Raji (cell line): ENCODE measurements around the gene STARD5.

Source experiments
- POLR2A ChIP-seq: IDR thresholded peaks from 2 replicates; pipeline ENCODE4 v1.6.1; 2011; ENCODE audit warnings: low read depth, low read length, control low read depth; ENCODE audit not compliant: insufficient read depth

Gene STARD5

DNA sequence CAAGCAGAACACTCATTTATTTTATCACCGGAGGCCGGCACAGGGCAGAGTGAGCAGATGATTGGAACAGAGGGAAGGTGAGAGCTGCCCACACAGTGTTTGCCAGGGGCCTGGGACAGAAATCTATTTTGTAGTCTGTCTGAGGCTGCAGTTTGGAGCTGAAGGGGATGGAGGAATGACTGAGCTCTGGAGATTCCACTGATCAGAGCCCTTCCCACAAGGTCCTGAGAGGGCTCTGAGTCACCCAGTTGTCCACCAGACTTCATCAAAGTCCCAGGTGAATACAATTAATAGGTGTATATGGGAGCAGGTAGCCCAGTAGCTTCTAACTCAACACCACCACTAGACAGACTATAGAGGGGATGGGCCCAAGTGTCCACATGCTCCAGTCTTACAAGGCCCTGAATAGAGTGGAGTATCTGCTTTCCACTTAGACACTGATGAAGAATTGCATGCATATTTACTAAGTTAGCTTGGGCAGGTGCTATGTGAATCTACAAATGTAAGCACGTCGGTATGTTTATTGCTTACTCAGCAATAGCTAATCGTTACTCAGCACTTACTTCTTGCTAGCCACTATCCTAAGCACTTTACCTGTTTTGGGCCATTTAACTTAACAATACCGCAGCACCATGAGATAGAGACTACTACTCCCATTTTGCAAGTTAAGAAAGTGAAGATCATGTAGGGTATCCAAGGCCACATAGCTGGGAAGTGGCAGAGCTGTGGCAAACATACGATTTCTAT is 2.7 kb upstream of the STARD5 start:
- TF ChIP-seq POLR2A, result no peak

DNA sequence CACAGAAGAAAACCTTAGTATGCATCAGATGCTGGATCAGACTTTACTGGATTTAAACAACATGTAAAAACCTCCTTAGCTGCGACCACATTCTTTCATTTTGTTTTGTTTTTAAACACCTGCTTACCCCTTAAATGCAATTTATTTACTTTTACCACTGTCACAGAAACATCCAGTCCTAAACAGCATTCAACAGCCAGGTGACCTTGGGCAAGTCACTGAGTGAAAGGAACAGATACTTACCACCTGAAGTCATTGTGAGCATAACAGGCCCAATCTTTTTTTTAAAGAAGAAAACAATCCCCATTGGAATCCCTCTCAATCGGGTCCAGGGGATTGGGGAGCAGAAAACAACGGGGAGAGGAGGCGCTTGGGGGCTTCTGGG is 390 bp downstream of the STARD5 start:
- no peak for TF ChIP-seq POLR2A

DNA sequence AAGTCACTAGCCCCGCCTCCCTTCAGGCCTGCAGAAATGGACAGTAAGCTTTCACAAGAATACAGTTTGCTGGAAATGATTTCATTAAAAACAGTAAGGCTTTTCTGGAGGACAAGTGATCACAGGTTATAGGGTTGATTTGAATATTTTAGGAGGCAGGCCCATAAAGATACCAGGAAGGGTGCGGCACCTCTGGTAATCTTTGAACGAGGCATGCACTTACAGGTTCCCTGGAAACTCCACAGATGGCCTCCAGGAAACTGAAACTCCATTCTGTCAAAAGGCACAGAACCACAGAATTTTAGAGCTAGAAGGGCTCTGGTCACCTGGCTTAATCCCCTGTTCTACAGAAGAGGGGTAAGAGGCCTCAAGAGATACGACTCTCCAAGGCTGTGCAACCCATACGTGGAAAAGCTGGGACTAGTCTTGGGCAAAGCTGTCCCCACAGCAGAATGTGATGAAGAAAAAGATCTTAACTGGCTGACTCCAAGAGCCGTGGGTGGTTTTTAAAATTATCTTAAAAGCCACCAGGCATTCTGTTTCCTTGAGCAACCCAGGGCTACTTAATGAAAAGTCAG is 1.2 kb downstream of the STARD5 start:
- no peak for TF ChIP-seq POLR2A

DNA sequence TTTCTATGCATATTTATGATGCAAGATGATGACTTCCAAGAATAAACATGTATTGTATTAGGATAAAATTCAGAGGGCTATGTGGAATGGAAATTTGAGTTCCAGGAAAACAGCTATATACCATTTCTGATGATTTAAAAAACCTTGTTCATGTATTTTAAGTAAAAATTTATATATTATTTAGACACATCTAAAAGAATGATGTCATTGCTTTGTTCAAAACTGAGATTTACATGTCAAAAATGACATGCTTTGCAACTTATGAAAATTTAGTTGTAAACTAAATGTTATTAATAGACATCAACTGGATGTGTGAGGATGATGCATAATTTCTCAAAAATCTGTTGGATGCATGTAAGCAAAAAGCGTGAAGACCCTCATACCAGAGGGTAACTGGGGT is 2.3 kb downstream of the STARD5 start:
- TF ChIP-seq POLR2A, result no peak

DNA sequence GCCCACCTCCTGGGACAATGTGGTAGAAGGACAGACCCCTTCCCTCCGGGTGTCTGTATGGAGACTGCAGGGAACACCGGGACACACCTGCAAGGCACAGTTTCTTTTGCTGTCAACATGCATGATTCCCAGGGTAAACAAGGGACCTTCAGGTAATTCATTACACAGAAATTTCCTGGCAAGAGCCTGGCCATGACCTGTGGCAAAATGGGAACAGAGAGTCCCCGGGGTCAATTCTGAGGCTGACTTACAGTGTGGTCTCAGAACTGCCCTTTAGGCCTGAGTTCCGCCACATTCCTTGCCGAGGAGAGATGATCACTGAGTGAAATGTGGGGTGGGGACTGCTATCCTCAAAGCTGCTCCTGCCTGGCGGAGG is 6.3 kb downstream of the STARD5 start:
- TF ChIP-seq POLR2A, result no peak

DNA sequence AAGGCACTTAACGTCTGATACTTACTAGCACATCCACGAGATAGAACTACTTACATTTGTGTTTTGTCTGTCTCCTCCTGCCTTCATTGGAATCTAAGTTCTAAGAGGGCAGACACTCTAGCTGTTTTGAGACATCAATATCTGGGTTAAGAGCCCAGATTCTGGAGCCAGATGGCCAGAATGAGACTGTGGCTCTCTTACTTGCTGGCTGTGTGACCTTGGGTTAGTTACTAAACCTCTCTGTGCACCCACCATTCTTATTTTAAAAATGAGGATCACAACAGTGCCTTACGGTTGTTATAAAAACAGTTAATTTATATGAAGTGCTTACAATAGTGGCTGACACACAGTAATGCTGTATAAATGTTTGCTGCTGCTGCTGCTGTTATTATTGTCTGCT is 7.7 kb downstream of the STARD5 start:
- no peak for TF ChIP-seq POLR2A

DNA sequence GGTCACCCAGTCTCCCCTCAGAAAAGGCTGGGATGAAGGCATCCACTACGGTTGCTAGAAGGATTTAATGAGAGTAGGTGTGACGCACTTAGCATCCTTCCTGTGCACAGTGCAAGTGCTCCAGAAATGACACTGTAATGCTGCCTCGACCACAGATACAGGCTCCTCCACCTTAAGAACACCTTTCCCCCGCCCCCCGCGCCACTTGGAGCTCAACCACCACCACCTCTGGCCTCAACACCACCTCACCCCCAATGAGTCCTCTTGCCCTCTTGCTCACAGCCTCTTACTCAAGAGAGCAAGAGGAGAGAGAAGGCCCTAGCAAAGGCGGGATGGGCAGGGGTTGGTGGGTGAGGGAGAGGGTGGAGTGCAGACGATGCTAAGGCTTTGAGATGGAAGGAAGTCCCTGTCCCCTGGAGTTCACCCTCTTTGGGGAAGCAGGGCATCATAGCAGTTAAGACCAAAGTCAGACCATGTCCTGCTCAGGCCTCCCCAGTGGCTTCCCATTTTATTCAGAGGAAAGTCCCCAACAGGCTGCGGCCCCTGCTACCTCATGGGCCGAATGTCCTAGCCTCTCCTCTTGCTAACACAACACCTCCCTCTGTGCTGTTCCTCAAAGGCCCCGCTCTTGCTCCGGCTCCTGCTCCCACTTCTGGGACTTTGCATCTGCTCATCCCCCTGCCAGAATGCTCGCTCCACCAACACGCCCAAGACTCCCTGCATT is 8.3 kb downstream of the STARD5 start:
- no peak for TF ChIP-seq POLR2A

DNA sequence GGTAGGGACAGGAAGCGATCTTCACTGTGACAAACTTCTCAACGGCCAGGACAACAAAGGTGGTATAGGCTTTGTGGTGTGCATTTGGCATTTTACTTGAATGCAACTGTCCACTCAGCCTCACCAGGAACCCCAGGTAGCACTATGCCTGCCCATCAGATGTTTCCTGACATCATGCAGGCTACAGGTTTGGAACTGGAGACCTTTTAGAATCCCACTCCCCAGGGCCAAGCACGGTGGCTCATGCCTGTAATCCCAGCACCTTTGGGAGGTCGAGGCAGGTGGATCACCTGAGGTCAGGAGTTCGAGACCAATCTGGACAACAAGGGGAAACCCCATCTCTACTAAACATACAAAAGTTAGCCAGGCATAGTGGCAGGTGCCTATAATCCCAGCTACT is 9.6 kb downstream of the STARD5 start:
- TF ChIP-seq POLR2A, result no peak; the same call in 1 of the 2 replicates

DNA sequence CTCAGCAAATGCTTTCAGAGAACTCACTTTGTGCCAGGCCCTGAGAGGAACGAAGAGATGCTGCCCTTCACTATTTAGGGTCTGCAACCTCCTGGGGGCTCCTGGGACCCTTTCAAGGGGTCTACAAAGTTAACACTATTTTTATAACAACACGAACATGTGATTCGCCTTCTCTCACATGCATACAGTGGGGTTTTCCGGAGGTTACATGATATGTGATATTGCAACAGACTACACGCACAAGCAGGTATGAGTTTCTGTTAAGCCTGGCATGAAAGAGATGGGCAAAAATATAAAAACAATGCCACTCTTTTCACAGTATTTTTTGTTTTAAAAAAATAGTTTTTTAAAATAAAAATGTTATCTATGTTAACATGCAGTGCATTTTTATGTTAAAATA is 10.3 kb downstream of the STARD5 start:
- TF ChIP-seq POLR2A, result no peak

DNA sequence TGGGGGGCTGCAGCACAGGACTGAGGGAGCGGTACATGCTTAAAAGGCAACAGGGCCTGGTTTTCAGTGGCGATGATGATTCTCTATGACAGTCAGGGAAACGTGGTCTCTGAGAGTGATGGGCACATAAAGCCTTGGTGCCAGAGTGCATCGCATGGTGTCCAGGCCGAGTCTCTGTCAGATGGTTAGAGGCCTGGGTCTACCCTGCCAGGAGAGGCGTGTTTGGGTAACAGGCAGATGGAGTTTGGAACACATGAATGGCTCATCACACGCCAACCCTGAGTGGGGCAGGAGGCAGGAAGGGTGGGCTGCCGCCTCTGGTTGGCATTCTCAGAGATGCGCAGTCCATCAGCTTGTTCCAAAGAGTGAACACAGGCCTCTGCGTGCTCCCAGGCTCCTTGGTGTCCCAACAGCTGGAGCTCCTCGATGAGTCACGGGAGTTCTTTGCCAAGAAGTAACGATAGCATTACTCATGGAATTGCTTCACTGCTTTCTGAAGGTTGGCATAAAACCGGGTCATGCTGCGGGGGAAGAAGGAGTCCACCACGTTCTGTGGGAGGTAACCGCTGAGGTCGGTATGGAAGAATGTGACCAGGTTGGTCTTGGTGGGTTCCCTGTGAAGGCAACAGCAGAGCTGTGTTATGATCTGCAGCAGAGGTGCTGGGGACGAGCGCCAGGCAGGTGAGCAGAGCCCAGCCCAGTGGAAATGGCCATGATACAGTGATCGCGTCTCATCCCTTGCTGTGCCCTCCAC is 11.0 kb downstream of the STARD5 start:
- no peak for TF ChIP-seq POLR2A

DNA sequence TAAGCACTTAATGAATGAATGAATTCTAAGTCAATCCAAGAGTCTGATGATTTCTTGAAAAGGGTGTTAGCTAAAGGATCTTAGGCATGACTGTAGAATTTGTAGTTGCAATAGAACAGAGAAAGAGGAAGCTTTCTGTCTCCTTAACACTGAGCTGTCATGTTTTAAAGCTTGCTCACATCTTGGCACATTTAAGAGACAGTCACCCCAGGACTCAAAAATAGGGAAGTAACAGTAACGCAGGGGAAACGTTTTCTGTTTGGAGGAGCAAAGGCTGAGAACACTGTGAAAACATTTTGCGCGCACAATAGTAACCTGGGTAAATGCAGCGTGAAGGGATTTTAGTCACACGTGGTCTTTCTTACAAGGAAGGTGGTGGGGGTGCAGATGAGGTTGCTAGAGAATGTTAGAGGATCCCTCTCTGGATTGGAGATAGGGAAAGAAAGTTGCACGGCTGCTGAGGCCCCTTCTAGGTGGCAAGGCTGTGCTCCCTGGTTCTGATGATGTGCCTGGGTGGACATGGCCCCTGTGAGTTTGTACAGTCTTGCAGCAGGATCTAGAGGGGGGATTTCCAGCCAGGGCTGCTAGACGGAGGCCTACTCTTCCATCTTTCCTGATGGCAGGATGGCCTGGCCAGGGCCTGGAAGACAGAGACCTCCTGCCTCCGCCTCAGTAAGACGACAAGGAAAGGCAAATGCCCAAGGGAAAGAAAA is 12.0 kb downstream of the STARD5 start:
- TF ChIP-seq POLR2A, result no peak

DNA sequence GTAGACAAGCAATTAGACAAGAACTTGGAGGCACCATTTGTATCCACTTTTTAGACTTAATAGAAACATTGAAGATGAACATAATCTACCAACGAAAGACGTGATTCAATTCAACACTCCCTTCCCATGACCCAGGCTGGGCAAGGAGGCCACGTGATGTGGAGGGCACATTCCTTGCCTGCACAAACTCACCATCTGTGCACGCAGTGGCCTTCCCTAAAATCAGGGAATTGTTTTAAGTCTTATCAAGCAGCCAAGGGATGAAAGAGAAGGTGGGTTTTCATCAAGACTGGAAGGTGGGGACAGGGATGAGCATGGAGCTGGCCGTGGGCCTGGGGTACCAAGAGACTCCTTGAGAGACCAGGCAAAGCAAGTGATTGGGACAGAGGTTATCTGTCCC is 13.5 kb downstream of the STARD5 start:
- no peak for TF ChIP-seq POLR2A

DNA sequence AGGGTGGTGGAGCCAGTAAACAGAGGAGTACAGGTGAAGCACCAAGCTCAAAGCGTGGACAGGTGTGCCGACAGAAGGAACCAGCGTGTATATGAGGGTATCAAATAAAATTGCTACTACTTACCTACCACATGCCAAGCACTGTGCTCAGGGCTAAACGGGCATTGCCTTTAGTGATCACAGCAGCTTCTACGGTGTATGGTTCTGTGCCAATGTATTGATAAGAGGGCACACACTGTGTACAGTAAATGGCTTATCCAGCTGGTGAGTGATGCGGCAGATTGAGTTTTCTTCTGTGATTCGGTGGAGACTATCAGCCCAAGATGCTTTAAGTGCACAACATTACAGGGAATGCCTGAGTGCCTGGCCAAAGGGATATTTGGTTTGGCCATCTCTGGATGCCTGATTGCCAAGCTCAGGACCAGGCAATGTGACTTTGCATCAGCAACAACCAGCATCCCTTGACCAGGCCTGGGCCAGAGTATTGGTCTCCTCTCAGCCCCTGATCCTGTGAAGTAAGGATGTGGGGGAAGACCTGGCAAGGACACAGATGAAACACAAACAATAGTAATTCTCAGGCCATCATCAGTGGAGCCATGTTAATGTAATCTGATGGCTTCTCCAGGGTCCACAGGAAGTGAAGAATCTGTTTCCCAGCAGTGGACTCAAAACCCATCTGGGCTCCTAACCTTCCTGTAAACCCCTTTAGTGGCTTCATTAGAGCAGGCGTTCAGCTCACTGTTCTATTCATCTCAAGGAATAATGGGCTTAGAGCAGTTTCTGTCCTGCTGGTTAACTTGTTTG is 14.1 kb downstream of the STARD5 start:
- TF ChIP-seq POLR2A, result no peak

DNA sequence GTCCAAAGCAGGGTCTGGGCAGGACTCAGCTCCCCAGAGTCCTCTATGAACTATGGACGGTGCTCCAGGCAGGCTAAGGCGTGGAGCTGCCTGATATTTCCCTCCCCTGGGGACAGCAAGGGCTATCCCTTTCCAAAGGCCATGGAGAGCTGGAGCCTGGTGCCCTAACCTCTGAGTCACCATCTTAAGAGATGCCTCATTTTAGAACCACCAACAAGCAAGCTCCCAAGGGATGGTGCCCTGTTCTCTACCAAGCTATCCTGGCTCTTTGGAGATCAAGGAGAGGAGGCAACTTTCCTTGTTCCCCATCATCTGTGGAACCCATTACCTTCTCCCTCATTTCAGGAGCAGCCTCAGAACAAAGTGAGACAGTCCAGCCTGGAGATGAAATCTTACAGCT is 15.7 kb downstream of the STARD5 start:
- TF ChIP-seq POLR2A, result no peak
